ENCODE measurements around the gene IL1RAPL2. TPM values are rescaled to one million over a fixed set of nuclear protein-coding genes. Genes with fewer than 3 reads are reported as not detected.

The IL1RAPL2 gene
- total and polyA plus RNA-seq, 2 of the 8 experiments (the other 6 are each of a cell fraction or from before 2014, with no cell fraction given), result 0.20 to 1.3 TPM

DNA sequence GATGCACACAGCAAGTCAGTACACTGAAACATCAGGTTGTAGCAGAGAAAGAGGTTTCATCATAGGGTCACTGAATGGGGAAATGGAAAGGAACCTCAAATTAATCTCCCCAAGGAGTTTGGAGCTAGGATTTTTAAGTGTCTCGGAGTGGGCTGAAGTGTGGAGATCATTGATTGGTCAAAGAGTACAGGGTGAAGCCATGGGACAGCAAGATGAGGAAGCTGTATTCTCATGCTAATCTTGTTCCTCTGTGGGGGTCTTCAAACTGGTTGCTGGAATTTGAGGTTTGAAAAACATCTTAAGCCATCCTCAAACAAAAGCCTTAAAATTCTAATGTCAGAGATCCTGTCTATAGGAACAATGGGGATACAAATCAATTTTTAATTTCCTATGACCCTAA, 733.3 kb downstream of the IL1RAPL2 start:
- Histone ChIP-seq H2AFZ (ENCODE audit: low read length) (no peak overlapping the region), H3K27ac (ENCODE audit: low read depth, low read length) (no peak overlapping the region), H2BK120ac (replicated peaks; ENCODE audit: low read depth, low read length) (no peak overlapping the region), H3K27me3 (replicated peaks in 1 of 4; ENCODE audit: control insufficient read depth in 3 of 4, extremely low read depth in 1 of 4, insufficient read depth in 3 of 4, low read length in 3 of 4) (no peaks in the 10 kb centered on the region), H4K8ac (ENCODE audit: extremely low read depth, insufficient read depth, low read length) (no peak overlapping the region), H3K9ac (replicated peaks in 1 of 4; ENCODE audit: extremely low read depth in 1 of 4, low read depth in 3 of 4, low read length in 3 of 4) (no peak overlapping the region), H3K4me2 (ENCODE audit: insufficient read depth in 1 of 2, low read depth in 2 of 2, low read length in 2 of 2) (peak overlapping the region in 1 of 2 experiments; percentile 33; a peak in 2 of 4 replicates), H3K4ac (replicated peaks; ENCODE audit: insufficient read length, low read depth, low read length) (no peak overlapping the region), H4K91ac (replicated peaks; ENCODE audit: insufficient read length, low read length) (no peak overlapping the region), H3K36me3 (ENCODE audit: control insufficient read depth in 2 of 4, insufficient read depth in 4 of 4, low read length in 3 of 4) (no peaks in the 10 kb centered on the region), H3K79me1 (ENCODE audit: low read depth, low read length) (no peaks in the 10 kb centered on the region), H2BK12ac (ENCODE audit: low read depth, low read length) (no peak overlapping the region), H3K23me2 (ENCODE audit: low read depth, low read length) (no peaks in the 10 kb centered on the region), H4K20me1 (replicated peaks in 1 of 2; ENCODE audit: control insufficient read depth in 1 of 2, insufficient read depth in 2 of 2, low read length in 2 of 2) (no peaks in the 10 kb centered on the region), H3K23ac (ENCODE audit: insufficient read length) (no peak overlapping the region), H2AK5ac (ENCODE audit: low read depth, low read length) (no peak overlapping the region), H3K4me1 (replicated peaks in 1 of 4; ENCODE audit: control insufficient read depth in 3 of 4, insufficient read depth in 4 of 4, low read length in 3 of 4) (peaks cover 0 to 5% (median 3%) of the 10 kb centered on the region in 4 experiments; a peak in 5 of 7 replicates), H2BK20ac (ENCODE audit: low read length) (peak overlapping the region; percentile 61; the same call in 1 of the 2 replicates), H3K79me2 (ENCODE audit: control insufficient read depth in 1 of 2, insufficient read depth in 2 of 2, low read length in 2 of 2) (no peaks in the 10 kb centered on the region), H3K56ac (replicated peaks; ENCODE audit: insufficient read length, low read depth, low read length) (no peak overlapping the region), H3K18ac (ENCODE audit: extremely low read depth, low read length) (no peak overlapping the region; the same call in 1 of the 2 replicates), H4K5ac (ENCODE audit: insufficient read length, low read depth, low read length) (no peak overlapping the region), H3K4me3 (ENCODE audit: extremely low read depth in 1 of 4, insufficient read depth in 2 of 4, low read depth in 3 of 4, low read length in 4 of 4) (no peak overlapping the region), H3K14ac (ENCODE audit: insufficient read length) (no peak overlapping the region), H2BK15ac (ENCODE audit: low read length) (no peak overlapping the region), H3K9me3 (ENCODE audit: insufficient read depth in 2 of 2, low read depth in 1 of 2, low read length in 1 of 2) (no peaks in the 10 kb centered on the region; a peak in 1 of 4 replicates), H2BK5ac (ENCODE audit: low read depth, low read length) (0 out of 2 replicates have a peak overlapping the region, but pooled peaks have one; percentile 78)
- FAIRE-seq (peak; percentile 99), DNase-seq (ENCODE audit: low read depth in 1 of 2, low spot score in 2 of 2) (no peak)
- ChIA-PET POLR2A (ENCODE audit: partially characterized antibody) (no interaction called here), CTCF (ENCODE audit: partially characterized antibody) (no interaction called here)
- WGBS, 2 experiments (ENCODE audit: extremely low coverage in 1 of 2, insufficient coverage in 1 of 2, insufficient read length in 1 of 2, insufficient replicate concordance in 2 of 2, low coverage in 1 of 2, low lambda C conversion rate in 2 of 2, missing lambda C conversion rate in 1 of 2), result no CpG with 5 or more reads among the region's 1 CpG
- no peak for TF ChIP-seq FOSL1 (IDR thresholded peaks at IDR 0.05; ENCODE audit: insufficient read depth, low read depth, low read length)
- no peak for TF ChIP-seq SIRT6 (IDR thresholded peaks at IDR 0.05; ENCODE audit: low read length)

Data from H1 (cell line).